Measurements from ENCODE around the gene ASZ1. TPM values are rescaled to one million over a fixed set of nuclear protein-coding genes. Genes with fewer than 3 reads are reported as not detected.

ASZ1 gene
- total RNA-seq, 1 donor from 2014 or later = not detected

DNA sequence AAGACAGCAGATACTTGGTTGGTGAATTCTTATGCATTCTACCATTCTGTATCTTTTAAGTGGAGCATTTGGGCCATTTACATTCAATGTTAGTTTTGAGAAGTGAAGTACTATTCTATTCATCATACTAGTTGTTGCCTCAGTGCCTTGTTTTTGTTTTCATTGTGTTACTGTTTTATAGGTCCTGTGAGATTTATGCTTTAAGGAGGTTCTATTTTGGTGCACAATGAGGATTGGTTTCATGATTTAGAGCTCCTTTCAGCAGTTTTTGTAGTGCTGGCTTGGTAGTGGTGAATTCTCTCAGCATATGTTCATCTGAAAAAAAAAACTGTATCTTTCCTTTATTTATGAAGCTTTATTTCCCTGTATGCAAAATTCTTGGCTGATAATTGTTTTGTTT, 81.1 kb downstream of the ASZ1 start:
- no peak for DNase-seq

DNA sequence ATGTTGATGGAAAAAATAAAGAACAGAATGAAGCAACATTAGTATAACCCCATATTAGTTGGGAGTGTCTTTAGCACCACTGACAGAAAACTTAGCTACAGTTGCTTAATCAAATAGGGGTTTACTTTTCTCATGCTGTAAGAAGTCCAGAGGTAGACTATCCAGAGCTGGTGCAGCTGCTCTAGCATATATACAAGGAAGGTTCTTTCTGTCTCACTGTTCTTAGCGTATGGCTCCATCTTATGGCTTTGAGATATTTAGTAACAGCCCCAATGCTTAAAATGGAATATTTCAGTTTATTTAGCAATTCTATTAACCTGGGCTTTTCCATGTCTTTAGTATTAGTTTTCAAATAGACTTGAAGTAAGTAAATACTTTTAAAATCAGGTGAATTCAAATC, 89.3 kb downstream of the ASZ1 start:
- DNase-seq = peak; percentile 14

DNA sequence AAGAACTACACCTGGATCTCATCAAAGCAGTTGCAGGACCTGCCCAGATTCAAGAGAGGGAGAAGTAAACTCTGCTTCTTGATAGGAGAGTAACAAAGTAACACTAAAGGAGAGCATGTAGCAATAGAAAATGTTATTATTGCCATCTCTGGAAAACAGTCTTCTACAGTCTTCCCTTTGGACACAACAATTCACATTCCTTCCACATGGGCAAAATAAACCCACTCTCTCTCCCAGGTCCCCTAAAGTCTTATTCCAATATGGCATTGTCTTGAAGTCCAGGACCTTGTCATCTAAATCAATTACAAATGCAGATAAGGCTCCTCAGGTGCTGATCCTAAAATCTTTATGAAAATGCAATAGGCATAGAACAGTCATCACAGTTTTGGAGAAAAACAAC, 94.1 kb downstream of the ASZ1 start:
- DNase-seq = no peak

DNA sequence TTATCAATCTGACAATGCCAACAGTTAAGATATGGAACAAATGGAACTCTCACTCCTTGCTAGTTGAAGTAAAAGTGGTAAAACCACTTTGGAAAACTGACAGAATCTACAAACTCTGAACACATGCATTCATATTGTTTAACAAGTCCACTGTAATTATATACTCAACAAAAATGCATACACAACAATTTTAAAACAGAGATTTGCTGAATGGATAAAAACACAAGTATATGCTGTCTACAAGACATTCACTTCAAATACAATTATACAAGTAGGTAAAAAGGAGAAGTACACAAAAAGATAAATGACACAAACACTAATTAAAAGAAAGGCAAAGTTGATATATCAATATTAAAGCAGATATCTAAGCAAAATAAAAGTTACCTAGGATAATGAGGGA, 95.3 kb downstream of the ASZ1 start:
- no peak for DNase-seq

DNA sequence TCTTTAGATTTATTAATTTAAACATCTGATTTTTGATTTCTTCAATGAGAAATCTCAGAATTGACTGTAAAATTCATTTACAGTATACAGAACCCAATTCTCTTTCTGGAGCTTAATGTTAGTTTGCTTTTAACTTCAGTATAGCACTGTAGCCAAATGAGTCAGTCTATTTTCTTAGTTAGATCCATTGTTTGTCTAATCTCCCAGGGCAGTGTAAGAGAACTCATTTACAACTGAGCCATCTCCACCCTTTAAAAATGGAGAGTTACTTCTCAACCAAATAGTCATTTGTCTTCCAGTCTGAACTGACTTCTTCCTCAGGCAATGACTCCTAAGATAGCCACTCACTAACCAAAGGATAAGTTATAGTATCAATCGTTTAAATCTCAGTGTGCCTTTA, 101.5 kb downstream of the ASZ1 start:
- DNase-seq = no peak

DNA sequence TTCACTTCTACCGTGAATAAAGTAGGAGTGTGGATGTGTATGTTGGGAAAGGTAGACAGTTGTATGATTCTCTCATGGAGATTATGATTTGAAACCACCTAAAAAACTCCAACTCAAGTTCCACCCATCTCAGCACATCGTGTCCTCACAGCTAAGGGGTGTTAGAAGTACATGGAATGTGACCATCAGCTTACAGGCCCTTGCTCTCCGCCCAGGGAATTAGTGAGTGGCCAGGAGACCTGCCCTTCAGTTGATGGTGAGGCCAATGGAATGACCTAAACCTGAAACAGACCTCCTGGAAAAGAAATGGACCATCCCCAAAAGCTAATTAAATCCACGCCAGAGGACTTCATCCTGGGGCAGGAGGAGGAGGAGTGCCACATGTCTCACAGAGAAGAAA, 102.3 kb downstream of the ASZ1 start:
- DNase-seq = peak; percentile 18

DNA sequence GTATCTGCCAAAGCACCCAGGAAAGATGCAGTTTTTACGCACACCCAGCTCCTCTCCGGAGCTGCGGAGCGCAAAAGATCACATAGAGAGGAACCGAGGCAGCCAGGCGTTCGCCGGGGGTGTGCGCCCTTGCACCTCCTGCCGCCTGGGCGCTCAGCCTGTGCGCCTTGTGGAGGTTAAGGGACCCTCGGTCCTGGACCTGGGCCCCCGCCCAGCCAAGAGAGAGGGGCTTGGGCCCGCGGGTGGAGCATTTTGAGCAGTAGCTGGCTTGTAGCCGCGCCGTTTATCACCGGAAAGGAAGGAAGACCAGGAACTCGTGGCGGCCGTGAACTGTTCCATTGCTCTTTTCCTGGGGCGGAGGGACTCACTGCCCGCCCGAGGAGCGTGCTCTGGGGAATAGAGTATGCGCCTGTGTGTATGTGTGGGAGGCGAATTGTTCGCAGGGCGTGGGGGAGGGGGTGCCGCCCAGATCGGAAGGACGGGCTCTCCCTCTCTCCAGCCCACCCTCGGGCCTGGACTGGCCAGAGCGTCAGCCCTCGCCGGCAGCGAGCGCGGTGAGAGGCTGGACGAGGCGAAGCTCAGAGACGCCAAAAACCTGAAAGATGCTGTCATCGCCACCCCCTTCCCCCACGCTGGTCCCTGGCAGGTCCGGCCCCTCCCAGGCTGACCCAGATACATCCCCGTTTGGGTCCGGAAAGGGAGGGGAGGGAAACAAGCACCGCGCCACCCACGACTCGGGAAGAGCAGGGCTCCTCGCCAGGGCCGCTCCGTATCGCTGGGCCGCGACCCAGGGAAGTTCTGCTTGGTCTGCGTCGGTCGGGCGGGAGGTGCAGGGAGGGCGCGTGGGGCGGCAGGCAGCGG, 103.2 kb downstream of the ASZ1 start:
- peak; percentile 55 for DNase-seq

DNA sequence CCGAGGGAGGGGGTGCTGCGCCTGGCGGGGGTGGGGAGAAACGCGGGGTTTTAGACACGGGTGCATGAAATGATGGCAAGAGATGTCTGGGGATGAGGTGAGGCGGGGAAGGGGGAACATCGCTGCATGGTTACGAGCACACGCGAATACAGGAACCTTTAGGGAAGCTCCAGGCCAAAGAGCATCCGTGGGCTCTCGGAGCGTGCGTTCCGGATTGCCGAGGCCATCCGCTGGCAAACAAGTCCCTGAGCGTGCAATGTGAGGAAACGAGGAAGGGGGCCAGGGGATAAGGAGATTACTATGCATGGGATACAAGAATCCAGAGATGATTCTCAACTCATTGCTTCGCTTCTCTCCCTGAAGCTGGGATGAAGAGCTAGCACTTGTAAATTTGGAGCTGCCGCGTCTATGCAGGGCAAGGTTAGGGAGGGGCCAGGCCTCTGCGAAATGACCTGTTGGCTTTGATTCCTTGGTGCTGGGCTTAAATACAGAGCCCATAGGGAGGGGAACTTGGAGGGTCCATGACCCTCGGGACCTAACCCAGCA, 103.9 kb downstream of the ASZ1 start:
- DNase-seq = peak; percentile 27

DNA sequence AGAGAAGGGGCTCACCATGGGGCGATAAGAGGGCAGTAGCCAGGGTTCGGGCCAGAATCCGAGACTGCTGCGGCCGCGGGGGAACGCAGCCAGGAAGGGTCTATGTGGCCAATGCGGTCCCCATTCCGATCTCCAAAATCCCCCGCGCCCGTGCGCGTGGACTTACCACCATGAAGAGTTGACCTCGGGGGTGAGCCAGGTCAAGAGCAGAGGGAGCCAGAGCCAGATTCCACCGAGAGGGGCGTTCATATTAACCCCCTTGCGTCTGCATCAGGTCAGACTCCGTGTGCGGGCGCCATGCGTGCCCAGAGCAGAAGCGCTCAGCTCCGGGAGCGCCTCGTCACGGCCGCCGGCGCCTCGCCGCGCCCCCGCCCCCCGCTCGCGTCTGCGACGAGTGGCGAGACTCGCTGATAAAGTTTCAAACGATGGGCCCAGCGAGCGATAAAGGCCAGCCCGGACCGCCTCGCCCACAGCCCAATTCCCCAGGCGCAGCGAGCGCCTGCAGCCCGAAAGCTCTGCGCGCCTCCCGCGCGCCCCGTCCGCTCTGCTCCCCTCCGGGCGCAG, 104.5 kb downstream of the ASZ1 start, which contains the start of gene WNT2:
Gene WNT2, minus strand, starts transcription at position 318 of the 564 bp plus-strand sequence. Its CDS starts 69 bp downstream, at position 249.
- peak; percentile 8 for DNase-seq

DNA sequence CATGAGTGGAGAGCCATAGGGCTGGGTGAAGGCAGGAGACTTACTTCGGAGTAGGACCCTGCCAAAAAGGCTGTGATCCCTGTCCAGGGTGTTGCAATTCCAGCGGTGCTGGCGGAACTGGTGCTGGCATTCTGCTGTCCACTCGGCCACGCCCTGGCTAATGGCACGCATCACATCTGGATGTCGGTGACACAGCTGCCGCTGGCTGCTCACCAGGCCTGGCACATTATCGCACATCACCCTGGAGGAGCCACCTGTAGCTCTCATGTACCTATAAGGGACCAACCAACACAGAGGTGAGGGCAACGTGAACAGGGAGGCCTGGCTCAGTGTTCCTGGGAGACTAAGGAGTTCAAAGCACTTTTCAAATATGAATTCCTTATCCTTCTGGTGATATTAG, 106.8 kb downstream of the ASZ1 start:
- no peak for DNase-seq

DNA sequence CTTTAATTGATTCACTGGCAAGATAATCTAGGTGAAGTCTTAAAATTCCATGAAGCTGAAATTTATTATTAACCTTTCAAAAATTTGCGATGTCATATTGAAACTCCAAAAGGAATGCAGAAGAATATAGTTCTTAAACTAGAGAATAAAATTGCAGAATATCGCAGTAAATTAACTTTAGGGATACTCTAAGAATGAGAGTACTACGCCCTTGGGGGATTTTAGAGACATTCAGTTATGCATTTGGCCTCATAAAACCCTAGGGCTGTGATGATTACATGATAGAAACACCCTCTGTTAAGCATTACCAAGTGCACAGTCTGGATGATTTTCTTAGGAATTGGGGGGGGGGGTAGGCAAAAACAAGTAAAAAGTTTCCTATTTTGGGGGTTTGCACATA, 108.1 kb downstream of the ASZ1 start:
- no peak for DNase-seq

DNA sequence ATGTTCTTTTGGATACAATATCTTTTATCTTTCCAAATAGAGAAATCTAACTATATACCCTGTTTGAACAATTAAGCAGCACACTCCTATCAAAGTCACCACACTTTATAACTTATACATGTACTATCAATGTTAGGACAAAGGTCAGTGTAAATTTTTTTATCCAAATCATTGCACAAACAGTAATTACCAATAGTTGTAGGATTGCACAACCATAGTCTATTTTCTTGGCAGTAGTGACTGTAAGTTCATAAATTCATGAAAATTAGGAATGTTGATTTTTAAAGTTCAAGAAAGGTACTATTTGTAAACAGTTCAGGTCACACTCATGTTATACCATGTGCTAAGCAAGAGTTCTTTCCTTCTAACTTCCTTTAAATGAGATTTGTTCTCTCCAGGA, 113.7 kb downstream of the ASZ1 start:
- DNase-seq = no peak

Other genes starting within 250 kb of the ASZ1 start
- 2.7 TPM for gene WNT2, start 104.4 kb downstream of the ASZ1 start, total RNA-seq
- gene CFTR, start 52.5 kb upstream of the ASZ1 start, total RNA-seq = 1.3 TPM

Measured in tongue (tissue), 2 donors.